SU-DHL-6 (cell line): ENCODE data around the gene CCSAP.
A peak's percentile ranks its signal among the peaks of the same experiment; 100 is the strongest.

Experiments used
- H2AFZ ChIP-seq: fragments of 200-600 bp; sonication (generic); 2 replicates; pipeline ENCODE4 v1.6.1; 2014; ENCODE audit warnings: low read depth, mild to moderate bottlenecking, moderate library complexity, mixed read lengths, antibody characterized with exemption, low read length; ENCODE audit not compliant: severe bottlenecking
- H3F3A ChIP-seq: fragments of 200-600 bp; shearing (Covaris generic); 2 replicates; pipeline ENCODE4 v1.6.0; 2016; ENCODE audit warnings: antibody characterized with exemption, mild to moderate bottlenecking; ENCODE audit not compliant: insufficient read depth
- H3K27ac ChIP-seq: fragments of 200-600 bp; sonication (generic); 2 replicates; pipeline ENCODE4 v1.5.1; 2016; ENCODE audit warnings: low read depth, mild to moderate bottlenecking, low read length, moderate library complexity, mixed read lengths
- H3K27me3 ChIP-seq: fragments of 200-600 bp; sonication (generic), shearing (Covaris generic); 2 replicates; pipeline ENCODE4 v1.6.0; 2014; ENCODE audit warnings: mild to moderate bottlenecking, low read length
- H3K36me3 ChIP-seq: fragments of 200-600 bp; sonication (generic); 2 replicates; pipeline ENCODE4 v1.6.1; 2014; ENCODE audit warnings: mild to moderate bottlenecking, low read length, mixed read lengths
- H3K4me2 ChIP-seq: fragments of 300-600, 200-600 bp; shearing (Covaris generic), sonication (generic); 2 replicates; pipeline ENCODE4 v1.6.0; 2014; ENCODE audit warnings: low read length, low read depth, mild to moderate bottlenecking; ENCODE audit not compliant: poor library complexity, severe bottlenecking
- H3K4me3 ChIP-seq: fragments of 200-600 bp; sonication (generic); 2 replicates; pipeline ENCODE4 v1.5.1; 2014; ENCODE audit warnings: antibody characterized with exemption, low read length, mild to moderate bottlenecking, mixed read lengths; ENCODE audit not compliant: insufficient read depth, poor library complexity, severe bottlenecking
- H3K79me2 ChIP-seq: fragments of 200-600 bp; sonication (generic); 2 replicates; pipeline ENCODE4 v1.6.1; 2014; ENCODE audit warnings: mild to moderate bottlenecking, low read length, moderate library complexity; ENCODE audit not compliant: insufficient read depth
- H3K9ac ChIP-seq: fragments of 200-600 bp; sonication (generic); 2 replicates; pipeline ENCODE4 v1.7.0; 2014; ENCODE audit warnings: mild to moderate bottlenecking, low read length
- H3K9me2 ChIP-seq: fragments of 200-600 bp; sonication (generic); replicated peaks from 2 replicates; pipeline ENCODE4 v1.6.1; 2014; ENCODE audit warnings: low read length; ENCODE audit not compliant: insufficient read depth
- H3K9me3 ChIP-seq: fragments of 200-600 bp; sonication (generic); 2 replicates; pipeline ENCODE4 v1.6.1; 2014; ENCODE audit warnings: low read length, mixed read lengths; ENCODE audit not compliant: insufficient read depth
- H4K20me1 ChIP-seq: fragments of 200-600 bp; sonication (generic); 2 replicates; pipeline ENCODE4 v1.6.1; 2014; ENCODE audit warnings: low read depth, mild to moderate bottlenecking, antibody characterized with exemption, low read length, moderate library complexity, mixed read lengths
- EZH2phosphoT487 ChIP-seq: fragments of 200-600 bp; sonication (generic), shearing (Covaris generic); conservative IDR thresholded peaks from 2 replicates; pipeline ENCODE4 v1.6.1; 2018; ENCODE audit warnings: mild to moderate bottlenecking, antibody characterized with exemption, low read length, moderate library complexity, mixed read lengths

The CCSAP gene

GRCh38 chr1:229271448-229272159 is 71.2 kb downstream of the CCSAP start:
- Histone ChIP-seq H3F3A (no peaks in the 10 kb centered on the region), H3K9ac (peak overlapping the region; percentile 79), H3K9me3 (no peaks in the 10 kb centered on the region), H3K4me3 (peak overlapping the region; percentile 96), H2AFZ (peak overlapping the region; percentile 45), H4K20me1 (peaks cover 9% of the 10 kb centered on the region; the same call in 1 of the 2 replicates), H3K9me2 (no peaks in the 10 kb centered on the region), H3K36me3 (no peaks in the 10 kb centered on the region), H3K27ac (no peak overlapping the region), H3K4me2 (peak overlapping the region; percentile 90), H3K79me2 (peaks cover 49% of the 10 kb centered on the region), H3K27me3 (no peaks in the 10 kb centered on the region)
- TF ChIP-seq EZH2phosphoT487, result no peak
